Progenitor cell of endocrine pancreas (in vitro differentiated cells): ENCODE data around the gene LTBP1. TPM values are rescaled to one million over a fixed set of nuclear protein-coding genes. Genes with fewer than 3 reads are reported as not detected.

Experiments
- DNase-seq: peaks from one replicate; pipeline ENCODE4 v3.0.0; 2021; ENCODE audit warnings: low spot score; ENCODE audit not compliant: unreplicated experiment
- H3K27ac Mint-ChIP-seq: 2 replicates; pipeline ENCODE4 v1.8.0; 2021; ENCODE audit warnings: mild to moderate bottlenecking, moderate library complexity, mixed read lengths
- H3K27me3 Mint-ChIP-seq: 2 replicates; pipeline ENCODE4 v1.8.0; 2021; ENCODE audit warnings: mixed read lengths
- H3K36me3 Mint-ChIP-seq: 2 replicates; pipeline ENCODE4 v1.8.0; 2022; ENCODE audit warnings: mixed read lengths; ENCODE audit not compliant: insufficient read depth
- H3K4me1 Mint-ChIP-seq: 2 replicates; pipeline ENCODE4 v1.8.0; 2021; ENCODE audit warnings: low read depth, mixed read lengths
- H3K4me3 Mint-ChIP-seq: 2 replicates; pipeline ENCODE4 v1.8.0; 2021; ENCODE audit warnings: low read depth, mild to moderate bottlenecking, moderate library complexity, mixed read lengths
- H3K9me3 Mint-ChIP-seq: 2 replicates; pipeline ENCODE4 v1.8.0; 2021; ENCODE audit warnings: low read depth, mixed read lengths
- total RNA-seq: library from RNA; stranded (reverse); gene quantifications from 2 replicates; pipeline ENCODE4 v1.2.1, GENCODE V29; 2021
- TF ChIP-seq, protein P1 (sequence below): fragments of 200-600 bp; sonication (generic); IDR thresholded peaks from one replicate; pipeline ENCODE4 v1.5.0; 2021; ENCODE audit warnings: antibody characterized with exemption, mild to moderate bottlenecking; ENCODE audit not compliant: unreplicated experiment

The LTBP1 gene
- total RNA-seq, 1 donor from 2014 or later: 63.0 TPM

DNA sequence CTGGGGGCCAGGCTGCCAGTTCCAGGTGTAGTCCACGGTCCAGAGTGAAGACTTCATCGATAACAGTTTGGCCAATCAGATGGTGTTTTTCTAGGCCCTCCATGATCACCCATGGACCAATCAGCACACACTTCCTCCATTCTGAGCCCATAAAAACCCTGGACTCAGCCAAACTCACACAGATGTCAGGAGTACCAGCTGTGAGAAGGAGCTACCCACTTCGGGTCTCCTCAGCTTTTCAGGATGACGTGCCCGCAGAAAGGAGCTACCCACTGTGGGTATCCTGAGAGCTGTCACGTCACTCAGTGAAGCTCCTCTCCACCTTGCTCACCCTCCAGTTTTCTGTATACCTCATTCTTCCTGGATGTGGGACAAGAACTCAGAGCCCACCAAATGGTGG lies 319.7 kb downstream of the LTBP1 start:
- no peaks in the 10 kb centered on the region for H3K9me3 Mint-ChIP-seq
- peaks cover 8% of the 10 kb centered on the region for H3K36me3 Mint-ChIP-seq
- no peak overlapping the region for H3K4me3 Mint-ChIP-seq
- H3K27me3 Mint-ChIP-seq: no peaks in the 10 kb centered on the region
- TF ChIP-seq, protein P1, sequence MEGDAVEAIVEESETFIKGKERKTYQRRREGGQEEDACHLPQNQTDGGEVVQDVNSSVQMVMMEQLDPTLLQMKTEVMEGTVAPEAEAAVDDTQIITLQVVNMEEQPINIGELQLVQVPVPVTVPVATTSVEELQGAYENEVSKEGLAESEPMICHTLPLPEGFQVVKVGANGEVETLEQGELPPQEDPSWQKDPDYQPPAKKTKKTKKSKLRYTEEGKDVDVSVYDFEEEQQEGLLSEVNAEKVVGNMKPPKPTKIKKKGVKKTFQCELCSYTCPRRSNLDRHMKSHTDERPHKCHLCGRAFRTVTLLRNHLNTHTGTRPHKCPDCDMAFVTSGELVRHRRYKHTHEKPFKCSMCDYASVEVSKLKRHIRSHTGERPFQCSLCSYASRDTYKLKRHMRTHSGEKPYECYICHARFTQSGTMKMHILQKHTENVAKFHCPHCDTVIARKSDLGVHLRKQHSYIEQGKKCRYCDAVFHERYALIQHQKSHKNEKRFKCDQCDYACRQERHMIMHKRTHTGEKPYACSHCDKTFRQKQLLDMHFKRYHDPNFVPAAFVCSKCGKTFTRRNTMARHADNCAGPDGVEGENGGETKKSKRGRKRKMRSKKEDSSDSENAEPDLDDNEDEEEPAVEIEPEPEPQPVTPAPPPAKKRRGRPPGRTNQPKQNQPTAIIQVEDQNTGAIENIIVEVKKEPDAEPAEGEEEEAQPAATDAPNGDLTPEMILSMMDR: no peak
- H3K4me1 Mint-ChIP-seq: no peaks in the 10 kb centered on the region
- no peak overlapping the region for H3K27ac Mint-ChIP-seq
- DNase-seq: no peak

DNA sequence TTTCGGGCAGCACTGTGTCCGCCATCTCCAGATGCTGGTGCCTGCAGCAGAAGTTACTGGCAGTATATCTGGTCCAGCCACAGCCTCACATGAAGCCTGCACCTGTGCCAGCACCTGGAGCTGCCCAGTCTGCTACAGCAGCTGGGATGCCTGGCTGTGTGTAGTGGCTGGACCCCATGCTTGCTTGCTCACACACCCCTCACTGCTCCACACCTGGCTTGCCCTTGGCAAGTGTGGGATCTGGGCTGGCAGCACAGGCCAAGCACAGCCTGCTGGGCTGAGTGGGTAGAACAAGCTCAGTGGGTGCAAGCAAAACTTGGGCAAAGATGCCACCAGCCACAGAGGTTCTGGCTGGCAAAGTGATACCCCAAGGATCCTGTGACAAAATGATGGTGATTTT lies 320.3 kb downstream of the LTBP1 start:
- no peak overlapping the region for H3K27ac Mint-ChIP-seq
- peaks cover 8% of the 10 kb centered on the region for H3K36me3 Mint-ChIP-seq
- H3K27me3 Mint-ChIP-seq: no peaks in the 10 kb centered on the region
- TF ChIP-seq, protein P1: no peak
- no peak overlapping the region for H3K4me3 Mint-ChIP-seq
- DNase-seq: no peak
- H3K4me1 Mint-ChIP-seq: no peaks in the 10 kb centered on the region
- H3K9me3 Mint-ChIP-seq: no peaks in the 10 kb centered on the region

DNA sequence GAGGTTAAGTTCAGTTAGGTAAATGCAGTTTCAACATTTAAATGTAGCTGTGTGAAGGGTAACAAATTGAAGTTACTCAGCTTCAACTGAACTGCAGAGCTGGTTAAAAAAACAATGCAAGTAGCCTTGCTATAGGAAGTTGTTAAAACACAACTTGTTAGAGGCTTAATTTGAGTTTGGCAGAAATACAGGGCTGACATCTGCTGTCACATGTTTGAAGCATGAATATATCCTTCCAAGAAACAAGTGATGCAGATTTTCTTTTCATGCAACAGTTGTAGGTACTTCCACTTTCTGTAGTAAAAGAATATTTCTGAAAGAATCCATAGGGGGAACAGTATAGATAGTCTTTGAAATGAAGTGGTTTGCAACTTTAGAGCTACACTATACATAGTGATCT lies 321.0 kb downstream of the LTBP1 start:
- Mint-ChIP-seq H3K4me3 (no peak overlapping the region), H3K27ac (no peak overlapping the region), H3K27me3 (no peaks in the 10 kb centered on the region), H3K9me3 (no peaks in the 10 kb centered on the region), H3K4me1 (peaks cover 2% of the 10 kb centered on the region), H3K36me3 (peaks cover 8% of the 10 kb centered on the region)
- DNase-seq: no peak
- TF ChIP-seq, protein P1: no peak

DNA sequence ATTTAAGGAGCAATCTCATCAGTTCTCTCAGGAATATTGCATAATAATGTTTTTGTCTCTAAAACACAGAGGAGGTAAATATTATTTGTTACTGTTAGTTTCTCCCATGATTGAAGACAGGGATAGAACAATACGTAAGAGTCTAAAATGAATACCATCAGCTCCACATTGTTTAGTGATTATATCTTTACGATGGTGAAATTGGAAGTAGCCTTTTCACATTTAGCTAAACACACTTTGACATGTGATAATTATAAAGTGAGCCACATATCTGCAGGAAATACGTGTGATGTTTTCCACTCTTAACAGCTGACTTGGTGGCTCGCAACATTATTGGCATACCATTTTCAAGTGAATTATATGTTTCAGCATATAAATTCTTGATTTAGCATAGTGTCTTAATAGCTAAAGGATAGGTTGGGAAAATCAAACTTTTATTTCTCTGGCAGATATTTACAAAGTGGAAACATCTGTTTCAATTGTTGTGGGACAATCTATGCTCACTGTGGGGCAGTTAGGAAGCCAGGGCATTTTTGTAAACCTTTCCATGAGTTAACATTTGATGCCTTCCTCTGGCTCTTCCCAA lies 321.6 kb downstream of the LTBP1 start:
- H3K36me3 Mint-ChIP-seq: peaks cover 6% of the 10 kb centered on the region
- no peaks in the 10 kb centered on the region for H3K9me3 Mint-ChIP-seq
- H3K27me3 Mint-ChIP-seq: no peaks in the 10 kb centered on the region
- no peak for DNase-seq
- no peak overlapping the region for H3K4me3 Mint-ChIP-seq
- TF ChIP-seq, protein P1: no peak
- H3K4me1 Mint-ChIP-seq: peaks cover 8% of the 10 kb centered on the region
- H3K27ac Mint-ChIP-seq: no peak overlapping the region

DNA sequence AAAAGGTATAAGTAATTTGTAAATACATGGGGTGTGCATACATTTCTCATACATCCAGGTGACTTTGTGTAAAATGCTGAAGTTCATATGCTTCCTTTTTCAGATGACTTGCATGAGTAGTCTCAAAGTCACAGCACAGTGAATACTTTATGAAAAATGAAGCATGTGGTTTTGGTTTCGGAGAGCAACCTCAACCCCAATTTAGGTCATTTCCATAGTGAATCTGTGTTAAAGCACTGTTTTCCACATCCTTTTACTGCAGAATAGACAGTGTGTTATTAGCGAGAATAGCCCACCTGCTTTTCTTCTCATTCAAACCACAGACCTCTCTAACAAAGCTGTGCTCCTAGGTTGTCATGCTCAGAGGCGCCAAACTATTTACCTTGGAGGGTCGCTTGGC lies 325.2 kb downstream of the LTBP1 start:
- H3K27me3 Mint-ChIP-seq: no peaks in the 10 kb centered on the region
- H3K9me3 Mint-ChIP-seq: no peaks in the 10 kb centered on the region
- TF ChIP-seq, protein P1: no peak
- no peak for DNase-seq
- H3K4me3 Mint-ChIP-seq: no peak overlapping the region
- H3K27ac Mint-ChIP-seq: no peak overlapping the region
- H3K36me3 Mint-ChIP-seq: peaks cover 7% of the 10 kb centered on the region
- H3K4me1 Mint-ChIP-seq: peaks cover 27% of the 10 kb centered on the region
